Adipose tissue (tissue), 3 donors: ENCODE measurements around the gene ANKH. TPM values are rescaled to one million over a fixed set of nuclear protein-coding genes. Genes with fewer than 3 reads are reported as not detected.
"Not testable (repeated sequence)": the region's sequence is repeated elsewhere in the genome, so short reads cannot be mapped to it uniquely, and the experiment has no call there.

Experiments
- H3K27ac ChIP-seq: one replicate; pipeline ENCODE4 v1.5.1; 2013; ENCODE audit warnings: low read depth, low read length
- whole genome bisulfite sequencing, 3 donors: extraction: QIAGEN DNeasy Blood & Tissue Kit; methylation state at CpG; one replicate each; pipeline ENCODE4 v1.1.7; 2013; 5-methylcytosine and 5-hydroxymethylcytosine counted together
- polyA plus RNA-seq, 3 donors: library from polyadenylated mRNA; stranded (reverse); fragments of 200-250 nt; gene quantifications; one replicate each; pipeline ENCODE4 v1.2.3, GENCODE V29; 2013
- donor health status: healthy with polysubstance abuse.
- donor health status: Bipolar disorder and iron deficiency.
- donor health status: healthy.

Gene ANKH
- polyA plus RNA-seq, 3 donors = 16.9 to 21.6 (median 17.5) TPM

- 49 to 91% (median 89%) methylated on average over 15 of the region's 15 CpGs for WGBS, 3 donors
- H3K27ac ChIP-seq = no peak overlapping the region
Observed at GRCh38 chr5:14838396-14839319, 32.9 kb downstream of the ANKH start.

- 93 to 97% (median 97%) methylated on average over 5 of the region's 7 CpGs for WGBS, 3 donors
- H3K27ac ChIP-seq = not testable (repeated sequence)
Observed at GRCh38 chr5:14837423-14838122, 34.0 kb downstream of the ANKH start.

- WGBS, 3 donors = 92 to 95% (median 94%) methylated on average over 11 of the region's 11 CpGs
- H3K27ac ChIP-seq = no peak overlapping the region
Observed at GRCh38 chr5:14834584-14835550, 36.7 kb downstream of the ANKH start.

- WGBS, 3 donors = 93 to 97% (median 95%) methylated on average over 2 of the region's 2 CpGs
Observed at GRCh38 chr5:14834062-14834461, 37.5 kb downstream of the ANKH start.

GRCh38 chr5:14831006-14831338, 40.6 kb downstream of the ANKH start:
- 94 to 96% (median 95%) methylated on average over 2 of the region's 2 CpGs for WGBS, 3 donors
- H3K27ac ChIP-seq = no peak overlapping the region

More at GRCh38 chr5:14834062-14834461, 37.5 kb downstream of the ANKH start:
- H3K27ac ChIP-seq = no peak overlapping the region

GRCh38 chr5:14830210-14831005, 41.2 kb downstream of the ANKH start:
- WGBS, 3 donors = 90 to 91% (median 90%) methylated on average over 12 of the region's 12 CpGs
- no peak overlapping the region for H3K27ac ChIP-seq

GRCh38 chr5:14829396-14829795, 42.2 kb downstream of the ANKH start:
- H3K27ac ChIP-seq = no peak overlapping the region
- 78 to 92% (median 87%) methylated on average over 3 of the region's 3 CpGs for WGBS, 3 donors

GRCh38 chr5:14826714-14827113, 44.9 kb downstream of the ANKH start:
- 91 to 94% (median 94%) methylated on average over 4 of the region's 4 CpGs for WGBS, 3 donors
- no peak overlapping the region for H3K27ac ChIP-seq

- no peak overlapping the region for H3K27ac ChIP-seq
- WGBS, 3 donors = 57 to 97% (median 95%) methylated on average over 2 of the region's 2 CpGs
Observed at GRCh38 chr5:14825977-14826376, 45.6 kb downstream of the ANKH start.

- H3K27ac ChIP-seq = no peak overlapping the region
- 78 to 95% (median 89%) methylated on average over 3 of the region's 3 CpGs for WGBS, 3 donors
Observed at GRCh38 chr5:14824499-14824898, 47.1 kb downstream of the ANKH start.

- WGBS, 3 donors = 55 to 84% (median 66%) methylated on average over 9 of the region's 9 CpGs
- H3K27ac ChIP-seq = no peak overlapping the region
Observed at GRCh38 chr5:14821100-14821845, 50.3 kb downstream of the ANKH start.

GRCh38 chr5:14818931-14819790, 52.4 kb downstream of the ANKH start:
- 84 to 91% (median 84%) methylated on average over 14 of the region's 14 CpGs for WGBS, 3 donors
- H3K27ac ChIP-seq = no peak overlapping the region

GRCh38 chr5:14817762-14818136, 53.8 kb downstream of the ANKH start:
- H3K27ac ChIP-seq = not testable (repeated sequence)
- WGBS, 3 donors = 78 to 97% (median 94%) methylated on average over 2 of the region's 2 CpGs

- 82 to 96% (median 83%) methylated on average over 6 of the region's 6 CpGs for WGBS, 3 donors
- no peak overlapping the region for H3K27ac ChIP-seq
Observed at GRCh38 chr5:14816999-14817761, 54.4 kb downstream of the ANKH start.

- H3K27ac ChIP-seq = no peak overlapping the region
- WGBS, 3 donors = 84 to 85% (median 84%) methylated on average over 11 of the region's 11 CpGs
Observed at GRCh38 chr5:14816374-14816998, 55.1 kb downstream of the ANKH start.
